ENCODE measurements around the gene CBL.
"Not testable (repeated sequence)": the region's sequence is repeated elsewhere in the genome, so short reads cannot be mapped to it uniquely, and the experiment has no call there.

The CBL gene

GRCh38 chr11:119218141-119218878, 12.2 kb downstream of the CBL start:
- no peak for DNase-seq (ENCODE audit: low read depth)

DNA sequence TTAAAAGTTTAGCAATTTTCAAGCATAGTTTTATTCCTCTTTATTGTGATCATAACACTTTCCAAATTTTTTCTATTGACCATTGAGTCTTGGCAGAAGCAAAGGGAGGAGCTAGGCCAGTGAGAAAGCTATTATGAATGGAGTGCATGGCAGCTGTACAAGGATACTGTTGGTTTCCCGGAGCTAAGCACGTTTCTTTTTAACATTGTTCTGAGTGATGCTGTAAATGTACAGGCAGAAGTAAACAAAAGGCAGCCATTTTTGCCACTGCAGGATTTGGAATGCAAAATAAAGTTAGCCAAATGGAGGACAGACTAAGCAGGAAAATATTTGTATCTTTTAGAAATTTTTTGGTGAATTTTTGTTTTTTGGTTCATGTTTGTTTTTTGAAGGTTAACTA, 16.2 kb downstream of the CBL start:
- no peak for DNase-seq (ENCODE audit: low read depth)

- DNase-seq (ENCODE audit: low read depth) = no peak
Observed at GRCh38 chr11:119222891-119223290, 16.8 kb downstream of the CBL start.

- DNase-seq (ENCODE audit: low read depth) = no peak
Observed at GRCh38 chr11:119223856-119224255, 17.7 kb downstream of the CBL start.

- DNase-seq (ENCODE audit: low read depth) = not testable (repeated sequence)
Observed at GRCh38 chr11:119228535-119229287, 22.6 kb downstream of the CBL start.

- DNase-seq (ENCODE audit: low read depth) = no peak
Observed at GRCh38 chr11:119229288-119229672, 23.1 kb downstream of the CBL start.

- no peak for DNase-seq (ENCODE audit: low read depth)
Observed at GRCh38 chr11:119229741-119230140, 23.6 kb downstream of the CBL start.

- no peak for DNase-seq (ENCODE audit: low read depth)
Observed at GRCh38 chr11:119236490-119236889, 30.4 kb downstream of the CBL start.

DNA sequence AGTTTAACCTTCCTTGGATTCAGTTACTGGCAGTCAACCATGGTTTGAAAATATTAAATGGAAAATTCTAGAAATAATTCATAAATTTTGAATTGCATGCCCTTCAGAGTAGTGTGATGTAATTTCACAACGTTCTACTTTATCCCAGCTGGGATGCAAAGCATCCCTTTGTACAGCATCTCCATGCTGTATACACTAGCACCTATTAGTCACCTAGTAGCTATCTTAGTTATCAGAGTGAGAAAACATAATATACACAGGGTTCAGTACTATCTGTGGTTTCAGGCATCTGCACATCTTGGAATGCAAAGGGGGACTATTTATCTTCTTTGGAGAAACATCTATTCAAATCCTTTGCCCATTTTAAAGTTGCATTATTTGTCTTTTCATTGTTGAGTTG, 30.8 kb downstream of the CBL start:
- no peak for DNase-seq (ENCODE audit: low read depth)

DNA sequence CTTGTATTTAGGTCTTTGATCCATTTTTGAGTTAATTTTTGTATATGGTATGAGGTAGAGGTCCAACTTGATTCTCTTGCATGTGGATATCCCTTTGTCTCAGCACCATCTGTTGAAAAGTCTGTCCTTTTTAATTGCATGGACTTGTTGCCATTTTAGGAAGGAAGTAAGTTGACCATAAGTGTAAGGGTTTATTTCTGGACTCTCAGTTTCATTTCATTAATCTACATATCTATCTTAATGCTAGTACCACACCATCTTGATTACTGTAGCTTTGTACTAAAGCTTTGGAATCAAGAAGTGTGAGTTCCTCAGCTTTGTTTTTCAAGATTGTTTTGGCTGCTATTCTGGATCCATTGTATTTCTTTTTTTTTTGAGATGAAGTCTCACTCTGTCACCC, 31.4 kb downstream of the CBL start:
- DNase-seq (ENCODE audit: low read depth) = no peak

- no peak for DNase-seq (ENCODE audit: low read depth)
Observed at GRCh38 chr11:119248750-119249670, 42.9 kb downstream of the CBL start.

DNA sequence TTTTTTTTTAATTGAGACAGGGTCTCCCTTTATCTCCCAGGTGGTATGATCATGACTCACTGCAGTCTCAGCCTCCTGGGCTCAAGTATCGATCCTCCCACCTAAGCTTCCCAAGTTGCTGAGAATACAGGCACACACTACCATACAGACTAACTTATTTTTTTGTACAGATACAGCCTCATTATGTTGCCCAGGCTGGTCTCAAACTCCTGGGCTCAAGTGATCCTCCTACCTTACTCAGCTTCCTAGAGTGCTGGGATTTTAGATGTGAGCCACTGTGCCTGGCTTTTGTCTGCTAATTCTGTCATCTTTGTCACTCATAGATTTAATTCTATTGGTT, 43.5 kb downstream of the CBL start:
- no peak for DNase-seq (ENCODE audit: low read depth)

DNA sequence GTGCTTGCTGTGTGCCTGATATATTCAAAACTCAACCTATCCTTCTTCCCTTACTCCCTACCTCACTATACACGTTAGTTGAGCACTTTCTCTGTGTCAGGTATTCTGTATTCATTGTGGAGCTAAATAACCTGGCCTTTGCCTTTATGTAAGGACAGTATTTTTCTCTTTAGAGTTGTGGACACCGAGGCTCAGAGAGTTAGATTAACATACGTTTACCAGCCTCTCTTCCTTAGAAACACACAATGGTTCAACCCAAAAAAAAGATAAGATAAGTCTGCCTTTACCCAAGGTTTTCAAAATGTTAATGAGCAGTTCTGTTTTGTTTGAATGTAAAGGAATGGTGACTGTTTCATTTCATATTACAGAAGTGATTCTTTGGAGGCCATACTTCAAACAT, 45.0 kb downstream of the CBL start:
- no peak for DNase-seq (ENCODE audit: low read depth)

- DNase-seq (ENCODE audit: low read depth) = peak; percentile 17
Observed at GRCh38 chr11:119254239-119254638, 48.1 kb downstream of the CBL start.

DNA sequence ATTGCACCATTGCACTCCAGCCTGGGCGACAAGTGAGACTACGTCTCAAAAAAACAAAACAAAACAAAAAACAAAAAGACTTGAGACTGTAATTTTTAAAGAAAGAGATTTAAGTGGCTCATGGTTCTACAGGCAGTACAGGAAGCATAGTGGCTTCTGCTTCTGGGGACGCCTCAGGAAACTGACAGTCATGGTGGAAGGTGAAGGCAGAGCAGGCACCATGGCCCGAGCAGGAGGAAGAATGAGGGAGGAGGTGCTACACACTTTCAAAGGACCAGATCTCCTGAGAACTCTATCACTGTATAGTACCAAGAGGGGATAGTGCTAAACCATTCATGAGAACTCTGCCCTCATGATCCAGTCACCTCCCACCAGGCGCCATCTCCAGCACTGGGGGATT, 52.0 kb downstream of the CBL start:
- no peak for DNase-seq (ENCODE audit: low read depth)

GRCh38 chr11:119258983-119259382, 52.8 kb downstream of the CBL start:
- no peak for DNase-seq (ENCODE audit: low read depth)

DNA sequence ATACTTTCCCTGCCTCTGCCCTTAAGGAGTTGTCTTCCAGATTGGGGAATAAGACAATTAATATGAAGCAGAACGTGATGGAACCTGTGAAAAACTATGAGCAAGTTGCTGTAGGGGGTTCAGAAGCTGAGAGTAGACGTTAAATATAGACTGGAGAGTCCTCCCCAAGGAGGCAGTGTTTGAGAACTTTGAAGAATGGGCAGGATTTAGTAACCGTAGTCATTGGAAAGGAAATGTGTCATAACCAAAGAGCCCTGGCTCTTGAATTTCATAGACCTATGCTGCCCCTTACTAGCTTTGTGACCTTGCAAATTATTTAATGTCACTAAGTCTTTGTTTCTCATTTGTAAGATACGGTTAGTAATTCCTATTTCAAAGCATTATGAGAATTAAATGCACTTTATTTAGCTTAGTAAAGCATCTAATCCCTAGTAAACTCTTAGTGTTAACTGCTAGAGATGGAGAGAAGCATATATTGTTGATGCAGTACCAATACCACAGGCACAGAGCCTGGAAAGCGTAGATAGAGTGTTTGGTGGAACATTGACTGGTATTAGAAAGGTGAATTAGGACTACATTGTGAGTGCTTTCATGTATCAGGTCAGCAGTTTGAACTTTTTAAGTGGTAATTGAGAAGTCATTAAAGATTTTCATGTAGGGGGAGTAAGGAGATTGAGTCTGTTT, 56.7 kb downstream of the CBL start:
- DNase-seq (ENCODE audit: low read depth) = no peak

DNA sequence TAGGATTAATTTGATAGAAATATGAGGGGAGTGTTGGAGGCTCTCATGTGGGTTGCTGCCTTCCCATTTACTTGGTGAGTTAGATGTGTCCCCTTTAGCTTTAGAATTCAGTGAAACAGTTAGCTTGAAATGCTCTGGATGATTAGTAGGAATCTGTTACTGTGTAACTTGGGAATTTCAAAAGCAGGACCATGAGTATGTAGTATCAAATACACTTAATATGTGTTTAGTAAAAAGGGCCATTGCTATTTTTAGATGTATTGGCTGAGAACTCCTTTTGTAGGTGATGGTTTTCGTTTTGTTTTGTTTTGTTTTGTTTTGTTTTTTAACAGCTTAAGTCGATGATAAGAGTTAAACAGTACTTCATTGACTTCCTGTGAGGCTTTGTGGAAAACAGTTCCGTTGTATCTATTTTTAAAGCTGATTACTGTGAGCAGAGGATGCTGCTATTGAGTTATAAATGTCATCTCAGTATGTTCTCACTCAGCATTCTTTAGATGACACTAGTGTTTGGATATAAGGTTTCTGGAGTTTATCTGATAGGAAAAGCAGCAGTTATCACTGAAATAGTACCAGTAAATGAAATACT, 57.3 kb downstream of the CBL start:
- no peak for DNase-seq (ENCODE audit: low read depth)

DNA sequence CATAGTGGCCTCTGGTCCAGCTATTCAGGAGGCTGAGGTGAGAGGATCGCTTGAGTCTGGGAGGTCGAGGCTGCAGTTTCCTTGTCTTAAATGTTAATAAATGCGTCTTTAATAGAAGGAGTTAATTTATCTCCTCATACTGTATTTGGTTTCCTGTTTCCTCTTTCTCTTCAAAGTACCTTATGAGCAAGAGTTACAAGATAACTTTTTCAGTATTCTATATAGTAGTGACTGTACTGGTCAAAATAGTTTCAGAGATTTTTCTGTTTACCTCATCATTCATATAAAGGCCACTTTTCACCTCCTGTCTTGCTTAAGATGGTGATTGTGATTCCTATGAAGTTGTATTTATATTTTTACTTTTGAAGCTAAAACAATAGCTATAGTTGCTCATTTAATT, 59.9 kb downstream of the CBL start:
- no peak for DNase-seq (ENCODE audit: low read depth)

- no peak for DNase-seq (ENCODE audit: low read depth)
Observed at GRCh38 chr11:119266517-119267255, 60.5 kb downstream of the CBL start.

GRCh38 chr11:119267645-119268044, 61.5 kb downstream of the CBL start:
- no peak for DNase-seq (ENCODE audit: low read depth)

All from activated T-helper 9 cell treated with anti-CD3 and anti-CD28 coated beads, Interleukin-2, amount 50 U/mL, for 16 hours (primary cell).